HCT116 (cell line): ENCODE measurements around the gene RAG1. TPM values are rescaled to one million over a fixed set of nuclear protein-coding genes. Genes with fewer than 3 reads are reported as not detected.

Source experiments
- ATAC-seq: fragments of 200-7000 bp; cut with Tn5 transposase; 2 replicates; pipeline ENCODE4 v1.9.1; 2020; ENCODE audit warnings: mild to moderate bottlenecking, moderate library complexity
- BruUV-seq: library from RNA; stranded (reverse); fragments of 400-500 nt; replicated peaks from 2 replicates; lab custom pipeline; 2021; lab: Mats Ljungman, UMichigan
- CTCF ChIA-PET: fragments of 300-600 bp; sonication (Branson Sonifier 250); formaldehyde crosslinking; loops from one replicate; lab custom pipeline; 2021; ENCODE audit warnings: antibody characterized with exemption; lab: Charles Lee
- POLR2A ChIA-PET: fragments of 300-600, 350-600 bp; sonication (Branson Sonifier 250); formaldehyde crosslinking; loops from one replicate; lab custom pipeline; 2021; ENCODE audit warnings: antibody characterized with exemption; lab: Charles Lee
- RAD21 ChIA-PET, 2 experiments: fragments of 300-600 bp; sonication (Branson Sonifier 250); formaldehyde crosslinking; loops; one replicate each; lab custom pipeline; 2023; ENCODE audit warnings: low total read pairs in 2 of 2; ENCODE audit not compliant: uncharacterized antibody in 2 of 2, unreplicated experiment in 2 of 2, low non-redundant PET in 1 of 2; lab: Charles Lee
- DNase-seq: peaks from one replicate; pipeline ENCODE4 v3.0.0-alpha.2; 2010; ENCODE audit warnings: low read depth, low spot score
- H2AFZ ChIP-seq: fragments of 200-600 bp; shearing (Covaris generic), sonication (generic); 2 replicates; pipeline ENCODE4 v1.6.1; 2017; ENCODE audit warnings: low read depth, mixed run types, mixed read lengths, antibody characterized with exemption, low read length; ENCODE audit not compliant: poor library complexity, severe bottlenecking
- H3K27ac ChIP-seq: 2 replicates; pipeline ENCODE4 v1.5.1; 2012; ENCODE audit warnings: low read depth, low read length
- H3K27me3 ChIP-seq: fragments of 200-600 bp; sonication (generic); 2 replicates; pipeline ENCODE4 v1.6.1; 2016; ENCODE audit warnings: mixed run types, low read length, mixed read lengths; ENCODE audit not compliant: insufficient read depth
- H3K36me3 ChIP-seq, 2 experiments: fragments of 200-500 bp in 1 of 2; fragments of 200-600 bp in 1 of 2; sonication (Bioruptor generic) in 1 of 2; sonication (generic) in 1 of 2; 2 replicates each; pipeline versions ENCODE4 v1.5.1 to v1.6.1; 2014 to 2016; ENCODE audit warnings: low read length in 2 of 2, inconsistent platforms in 1 of 2, mixed read lengths in 1 of 2, mixed run types in 1 of 2; ENCODE audit not compliant: insufficient read depth in 2 of 2, control insufficient read depth in 1 of 2
- H3K4me1 ChIP-seq, 2 experiments: fragments of 200-600 bp in 1 of 2; sonication (generic) in 1 of 2; 2 replicates each; pipeline versions ENCODE4 v1.5.1 to v1.6.1; 2012 to 2017; ENCODE audit warnings: low read length in 2 of 2, inconsistent platforms in 1 of 2, mild to moderate bottlenecking in 1 of 2, mixed read lengths in 1 of 2, mixed run types in 1 of 2, moderate library complexity in 1 of 2; ENCODE audit not compliant: insufficient read depth in 2 of 2, control insufficient read depth in 1 of 2
- H3K4me2 ChIP-seq: fragments of 200-600 bp; sonication (generic); 2 replicates; pipeline ENCODE4 v1.6.1; 2017; ENCODE audit warnings: mixed run types, low read length, mixed read lengths
- H3K4me3 ChIP-seq, 2 experiments: fragments of 200-600 bp in 1 of 2; sonication (generic) in 1 of 2; replicated peaks in 1 of 2; 2 replicates each; pipeline ENCODE4 v1.5.1; 2011 to 2016; ENCODE audit warnings: low read length in 2 of 2, control low read depth in 1 of 2, low read depth in 1 of 2, mild to moderate bottlenecking in 1 of 2, mixed read lengths in 1 of 2, mixed run types in 1 of 2
- H3K79me2 ChIP-seq: fragments of 200-600 bp; sonication (generic); 2 replicates; pipeline ENCODE4 v1.6.1; 2017; ENCODE audit warnings: mild to moderate bottlenecking, mixed run types, low read length, moderate library complexity, mixed read lengths; ENCODE audit not compliant: insufficient read depth
- H3K9ac ChIP-seq: fragments of 200-600 bp; sonication (generic); 2 replicates; pipeline ENCODE4 v1.6.1; 2016; ENCODE audit warnings: low read length, mixed read lengths
- H3K9me2 ChIP-seq: fragments of 200-600 bp; sonication (generic), shearing (Covaris generic); 2 replicates; pipeline ENCODE4 v1.6.1; 2017; ENCODE audit warnings: mixed run types, mild to moderate bottlenecking, moderate library complexity; ENCODE audit not compliant: insufficient read depth
- H3K9me3 ChIP-seq, 2 experiments: fragments of 200-500 bp in 1 of 2; fragments of 200-600 bp in 1 of 2; sonication (Bioruptor generic) in 1 of 2; sonication (generic) in 1 of 2; 2 replicates each; pipeline ENCODE4 v1.6.1; 2014 to 2017; ENCODE audit warnings: low read length in 2 of 2, mixed read lengths in 2 of 2, inconsistent platforms in 1 of 2, low read depth in 1 of 2, mild to moderate bottlenecking in 1 of 2, mixed run types in 1 of 2, moderate library complexity in 1 of 2; ENCODE audit not compliant: control insufficient read depth in 1 of 2, insufficient read depth in 1 of 2
- H4K20me1 ChIP-seq: fragments of 200-600 bp; sonication (generic), shearing (Covaris generic); 2 replicates; pipeline ENCODE4 v1.6.1; 2017; ENCODE audit warnings: mixed run types, mild to moderate bottlenecking, moderate library complexity; ENCODE audit not compliant: insufficient read depth
- CBX3 ChIP-seq: IDR thresholded peaks from 2 replicates; pipeline ENCODE4 v1.6.1; 2012; ENCODE audit warnings: low read depth
- CEBPB ChIP-seq: IDR thresholded peaks from 2 replicates; pipeline ENCODE4 v1.6.1; 2012; ENCODE audit warnings: low read depth
- EZH2 ChIP-seq: fragments of 200-600 bp; sonication (generic); IDR thresholded peaks from 2 replicates; pipeline ENCODE4 v1.6.1; 2017; ENCODE audit warnings: antibody characterized with exemption, mixed run types
- EZH2phosphoT487 ChIP-seq: fragments of 200-600 bp; IDR thresholded peaks from 2 replicates; pipeline ENCODE4 v1.6.1; 2018; ENCODE audit warnings: antibody characterized with exemption, borderline replicate concordance
- FOSL1 ChIP-seq: IDR thresholded peaks from 2 replicates; pipeline ENCODE4 v1.6.1; 2012; ENCODE audit warnings: low read depth
- JUND ChIP-seq: IDR thresholded peaks from 2 replicates; pipeline ENCODE4 v1.6.1; 2012
- SIN3A ChIP-seq: IDR thresholded peaks from 2 replicates; pipeline ENCODE4 v1.6.1; 2012; ENCODE audit warnings: low read depth
- SRF ChIP-seq: IDR thresholded peaks from 2 replicates; pipeline ENCODE4 v1.6.1; 2012; ENCODE audit warnings: low read depth
- ZFX ChIP-seq: fragments of 450-650 bp; IDR thresholded peaks from 2 replicates; pipeline ENCODE4 v1.6.1; 2017
- ZNF274 ChIP-seq: fragments of 200-500 bp; sonication (Bioruptor generic); IDR thresholded peaks from 2 replicates; pipeline ENCODE4 v1.6.1; 2014; ENCODE audit warnings: mild to moderate bottlenecking, low read depth, low read length, inconsistent platforms
- intact Hi-C: fragments of 100-400 bp; cut with micrococcal nuclease; formaldehyde crosslinking; loops from 2 replicates; pipeline ENCODE4 v1.10.0; 2022
- total RNA-seq: library from RNA; stranded (reverse); gene quantifications from one replicate; pipeline ENCODE4 v1.2.1, GENCODE V29; 2021; ENCODE audit not compliant: unreplicated experiment
- TF ChIP-seq, protein P1 (sequence below): IDR thresholded peaks from 2 replicates; pipeline ENCODE4 v1.6.1; 2012; ENCODE audit warnings: low read depth
- TF ChIP-seq, protein P2 (sequence below): IDR thresholded peaks from 2 replicates; pipeline ENCODE4 v1.6.1; 2012
- TF ChIP-seq, protein P3 (sequence below): IDR thresholded peaks from 2 replicates; pipeline ENCODE4 v1.6.1; 2011; ENCODE audit warnings: mild to moderate bottlenecking, low read length, moderate library complexity; ENCODE audit not compliant: insufficient replicate concordance; ENCODE audit errors: extremely low read depth

Gene RAG1
- total RNA-seq, 1 experiment from 2014 or later, result 0.54 TPM

DNA sequence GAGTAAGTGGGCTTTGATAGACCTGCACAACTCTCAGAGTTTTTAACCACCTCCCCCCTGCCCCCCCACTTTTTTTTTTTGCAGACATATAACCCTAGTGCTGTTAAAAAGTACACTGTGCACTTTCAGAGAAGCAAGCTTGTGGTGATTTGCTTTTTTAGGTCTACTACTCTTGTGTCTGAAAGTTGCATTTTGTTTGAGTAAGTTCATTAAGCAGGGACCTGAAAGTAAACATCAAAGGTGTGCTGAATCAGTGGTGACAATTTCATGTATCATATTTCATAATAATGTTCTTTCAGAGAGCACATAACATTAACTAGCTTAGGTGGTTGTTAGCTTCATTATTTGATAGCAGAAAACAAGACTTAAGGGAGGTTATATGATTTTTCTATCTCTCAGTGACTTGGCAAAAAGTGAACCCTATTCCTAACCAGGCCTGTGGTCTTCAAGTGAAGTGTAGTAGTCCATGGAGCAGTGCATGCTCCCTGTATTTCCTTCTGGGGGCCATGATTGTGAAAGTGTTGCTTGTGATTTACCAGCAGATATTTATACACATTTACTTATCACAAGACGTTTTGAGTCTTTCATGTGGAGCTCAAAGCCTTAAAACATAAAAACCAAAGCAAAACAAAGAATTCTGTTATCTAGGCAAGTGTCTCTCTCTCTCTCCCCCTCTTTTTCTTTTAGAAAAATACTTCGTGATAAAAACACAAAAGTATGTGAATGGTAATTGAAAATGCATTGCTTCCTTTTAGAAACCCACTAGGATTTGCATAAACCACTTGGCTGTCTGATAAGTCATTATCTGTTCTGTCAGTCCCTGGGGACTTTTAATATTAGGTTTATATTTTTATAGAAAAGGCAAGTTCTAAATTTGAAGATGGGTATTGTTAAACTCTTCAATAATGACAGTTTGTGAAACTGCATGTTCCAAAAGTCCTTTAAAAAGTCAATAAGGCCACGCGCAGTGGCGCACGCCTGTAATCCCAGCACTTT, 37.7 kb downstream of the RAG1 start (continued):
- TF ChIP-seq, protein P1, sequence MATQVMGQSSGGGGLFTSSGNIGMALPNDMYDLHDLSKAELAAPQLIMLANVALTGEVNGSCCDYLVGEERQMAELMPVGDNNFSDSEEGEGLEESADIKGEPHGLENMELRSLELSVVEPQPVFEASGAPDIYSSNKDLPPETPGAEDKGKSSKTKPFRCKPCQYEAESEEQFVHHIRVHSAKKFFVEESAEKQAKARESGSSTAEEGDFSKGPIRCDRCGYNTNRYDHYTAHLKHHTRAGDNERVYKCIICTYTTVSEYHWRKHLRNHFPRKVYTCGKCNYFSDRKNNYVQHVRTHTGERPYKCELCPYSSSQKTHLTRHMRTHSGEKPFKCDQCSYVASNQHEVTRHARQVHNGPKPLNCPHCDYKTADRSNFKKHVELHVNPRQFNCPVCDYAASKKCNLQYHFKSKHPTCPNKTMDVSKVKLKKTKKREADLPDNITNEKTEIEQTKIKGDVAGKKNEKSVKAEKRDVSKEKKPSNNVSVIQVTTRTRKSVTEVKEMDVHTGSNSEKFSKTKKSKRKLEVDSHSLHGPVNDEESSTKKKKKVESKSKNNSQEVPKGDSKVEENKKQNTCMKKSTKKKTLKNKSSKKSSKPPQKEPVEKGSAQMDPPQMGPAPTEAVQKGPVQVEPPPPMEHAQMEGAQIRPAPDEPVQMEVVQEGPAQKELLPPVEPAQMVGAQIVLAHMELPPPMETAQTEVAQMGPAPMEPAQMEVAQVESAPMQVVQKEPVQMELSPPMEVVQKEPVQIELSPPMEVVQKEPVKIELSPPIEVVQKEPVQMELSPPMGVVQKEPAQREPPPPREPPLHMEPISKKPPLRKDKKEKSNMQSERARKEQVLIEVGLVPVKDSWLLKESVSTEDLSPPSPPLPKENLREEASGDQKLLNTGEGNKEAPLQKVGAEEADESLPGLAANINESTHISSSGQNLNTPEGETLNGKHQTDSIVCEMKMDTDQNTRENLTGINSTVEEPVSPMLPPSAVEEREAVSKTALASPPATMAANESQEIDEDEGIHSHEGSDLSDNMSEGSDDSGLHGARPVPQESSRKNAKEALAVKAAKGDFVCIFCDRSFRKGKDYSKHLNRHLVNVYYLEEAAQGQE, result no peak
- no peak for TF ChIP-seq CBX3

DNA sequence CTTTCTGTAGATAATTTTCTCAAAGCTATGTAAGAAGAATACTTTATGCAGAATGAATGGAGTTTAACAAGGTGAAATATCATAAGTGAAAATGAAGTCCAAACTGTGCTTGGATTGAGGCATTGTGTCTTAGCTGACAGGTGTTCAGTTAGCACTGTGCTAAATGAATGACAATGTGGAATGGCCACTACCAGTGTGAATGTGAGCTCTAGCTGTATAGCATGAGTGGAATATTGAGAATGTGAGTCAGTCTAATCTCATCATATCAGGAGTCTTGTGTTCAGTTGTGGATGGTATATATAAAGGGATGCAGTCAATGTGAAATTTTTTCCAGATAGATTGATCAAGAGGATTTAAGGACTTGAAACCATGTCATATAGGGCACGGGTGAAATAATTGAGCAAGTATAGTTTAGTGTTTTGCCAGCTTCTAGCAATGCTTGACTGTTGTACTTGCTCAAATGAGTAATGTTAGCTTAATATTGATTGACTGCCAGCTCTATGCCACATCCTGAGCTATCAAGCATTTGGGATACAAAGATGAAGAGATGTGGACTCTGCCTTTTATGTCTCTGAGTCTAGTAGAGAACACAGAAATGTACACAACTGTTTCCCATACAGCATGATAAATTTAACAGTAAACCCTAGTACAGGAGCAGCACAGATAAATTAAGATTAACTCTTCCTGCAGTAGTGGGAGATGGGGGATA, 40.8 kb downstream of the RAG1 start:
- TF ChIP-seq CBX3 (no peak), EZH2phosphoT487 (no peak), SIN3A (no peak), FOSL1 (no peak), SRF (no peak), ZFX (no peak), ZNF274 (no peak), JUND (no peak), EZH2 (no peak), CEBPB (no peak)
- TF ChIP-seq, protein P1, result no peak
- TF ChIP-seq, protein P2, sequence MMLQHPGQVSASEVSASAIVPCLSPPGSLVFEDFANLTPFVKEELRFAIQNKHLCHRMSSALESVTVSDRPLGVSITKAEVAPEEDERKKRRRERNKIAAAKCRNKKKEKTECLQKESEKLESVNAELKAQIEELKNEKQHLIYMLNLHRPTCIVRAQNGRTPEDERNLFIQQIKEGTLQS, result no peak
- TF ChIP-seq, protein P3, sequence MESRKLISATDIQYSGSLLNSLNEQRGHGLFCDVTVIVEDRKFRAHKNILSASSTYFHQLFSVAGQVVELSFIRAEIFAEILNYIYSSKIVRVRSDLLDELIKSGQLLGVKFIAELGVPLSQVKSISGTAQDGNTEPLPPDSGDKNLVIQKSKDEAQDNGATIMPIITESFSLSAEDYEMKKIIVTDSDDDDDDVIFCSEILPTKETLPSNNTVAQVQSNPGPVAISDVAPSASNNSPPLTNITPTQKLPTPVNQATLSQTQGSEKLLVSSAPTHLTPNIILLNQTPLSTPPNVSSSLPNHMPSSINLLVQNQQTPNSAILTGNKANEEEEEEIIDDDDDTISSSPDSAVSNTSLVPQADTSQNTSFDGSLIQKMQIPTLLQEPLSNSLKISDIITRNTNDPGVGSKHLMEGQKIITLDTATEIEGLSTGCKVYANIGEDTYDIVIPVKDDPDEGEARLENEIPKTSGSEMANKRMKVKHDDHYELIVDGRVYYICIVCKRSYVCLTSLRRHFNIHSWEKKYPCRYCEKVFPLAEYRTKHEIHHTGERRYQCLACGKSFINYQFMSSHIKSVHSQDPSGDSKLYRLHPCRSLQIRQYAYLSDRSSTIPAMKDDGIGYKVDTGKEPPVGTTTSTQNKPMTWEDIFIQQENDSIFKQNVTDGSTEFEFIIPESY, result no peak
- no peak overlapping the region for H3K4me2 ChIP-seq
- no peak overlapping the region for H2AFZ ChIP-seq
- ChIA-PET CTCF (no interaction called here), RAD21 (no interaction called here), POLR2A (no interaction called here)
- H3K79me2 ChIP-seq, result no peaks in the 10 kb centered on the region
- H3K9ac ChIP-seq, result no peak overlapping the region
- H3K4me3 ChIP-seq, result no peak overlapping the region
- H3K9me2 ChIP-seq, result no peaks in the 10 kb centered on the region
- H3K36me3 ChIP-seq, result no peaks in the 10 kb centered on the region
- ATAC-seq (no peak), DNase-seq (no peak)
- intact Hi-C loops, result no loop called here
- no TSS peak for BruUV-seq
- no peak overlapping the region for H3K27ac ChIP-seq
- no peaks in the 10 kb centered on the region for H3K27me3 ChIP-seq
- H3K4me1 ChIP-seq, result no peaks in the 10 kb centered on the region
- no peaks in the 10 kb centered on the region for H4K20me1 ChIP-seq
- H3K9me3 ChIP-seq, result no peaks in the 10 kb centered on the region
